ENCODE results near the gene RAD51B. TPM values are rescaled to one million over a fixed set of nuclear protein-coding genes. Genes with fewer than 3 reads are reported as not detected.

RAD51B gene
- total RNA-seq, 1 experiment from 2014 or later = 16.7 TPM

- H3K4me2 ChIP-seq (ENCODE audit: insufficient read depth, insufficient read length, low read length) = no peak overlapping the region
- Mint-ChIP-seq H3K36me3 (ENCODE audit: insufficient read depth in 1 of 3, low read depth in 3 of 3) (peaks cover 0 to 3% (median 0%) of the 10 kb centered on the region in 3 experiments; a peak in 2 of 7 replicates), H3K4me1 (peaks cover 48 to 55% of the 10 kb centered on the region in 2 experiments), H3K27me3 (ENCODE audit: low read depth) (peaks cover 4% of the 10 kb centered on the region), H3K27ac (0 out of 7 replicates have a peak overlapping the region, but pooled peaks of 2 of the 3 experiments have one; percentile 0 to 9), H3K9me3 (no peaks in the 10 kb centered on the region; a peak in 1 of 5 replicates), H3K4me3 (no peak overlapping the region)
- H3K23me2 ChIP-seq (ENCODE audit: insufficient read length, low read depth, low read length, poor library complexity, severe bottlenecking) = no peaks in the 10 kb centered on the region
- no peak overlapping the region for H2BK20ac ChIP-seq (ENCODE audit: low read depth, low read length, poor library complexity, severe bottlenecking)
- H2AK5ac ChIP-seq (ENCODE audit: insufficient read length, low read length) = no peak overlapping the region
- no peak overlapping the region for H2BK15ac ChIP-seq (ENCODE audit: low read depth, low read length)
- no peak overlapping the region for H4K8ac ChIP-seq (replicated peaks; ENCODE audit: insufficient read length, low read depth, low read length)
- TF ChIP-seq CTCF (conservative IDR thresholded peaks at IDR 0.05) = no peak
- no peak overlapping the region for H4K91ac ChIP-seq (ENCODE audit: insufficient read length, low read depth, low read length)
- no peak overlapping the region for H3K18ac ChIP-seq (ENCODE audit: insufficient read length, low read depth, low read length)
- no CpG with 5 or more reads among the region's 8 CpGs for WGBS (ENCODE audit: extremely low coverage, insufficient read length, low lambda C conversion rate)
- H3K27ac ChIP-seq (ENCODE audit: insufficient read length, low read depth, low read length) = no peak overlapping the region
- H2BK12ac ChIP-seq (ENCODE audit: insufficient read length, low read depth, low read length) = no peak overlapping the region
- no peak overlapping the region for H3K56ac ChIP-seq (ENCODE audit: insufficient read length, low read depth, low read length)
- no peaks in the 10 kb centered on the region for H4K20me1 ChIP-seq (ENCODE audit: control insufficient read depth, insufficient read depth, insufficient read length)
- DNase-seq = no peak
- H4K5ac ChIP-seq (ENCODE audit: insufficient read length, low read depth, low read length) = no peak overlapping the region
- no peaks in the 10 kb centered on the region for H3K9me3 ChIP-seq (ENCODE audit: control insufficient read depth, low read depth, low read length)
- no peak overlapping the region for H3K4ac ChIP-seq (ENCODE audit: low read depth, low read length)
- H3K4me1 ChIP-seq (ENCODE audit: insufficient read depth, low read length) = peaks cover 7% of the 10 kb centered on the region; the same call in 1 of the 2 replicates
- H3K23ac ChIP-seq (ENCODE audit: insufficient read length, low read depth, low read length) = no peak overlapping the region
- H3K79me1 ChIP-seq (ENCODE audit: insufficient read depth, low read depth, low read length, poor library complexity, severe bottlenecking) = no peaks in the 10 kb centered on the region
- H2BK120ac ChIP-seq (ENCODE audit: low read depth, low read length, poor library complexity, severe bottlenecking) = no peak overlapping the region
- H3K27me3 ChIP-seq (ENCODE audit: insufficient read depth, low read length) = no peaks in the 10 kb centered on the region
- no peak overlapping the region for H2AFZ ChIP-seq (ENCODE audit: low read length)
- no peak overlapping the region for H3K9ac ChIP-seq (ENCODE audit: extremely low read depth, insufficient read length, low read length)
- no peak overlapping the region for H3K14ac ChIP-seq (ENCODE audit: insufficient read depth, low read length)
- no peak overlapping the region for H3T11ph ChIP-seq (ENCODE audit: low read length)
- H2BK5ac ChIP-seq (ENCODE audit: insufficient read length, low read length) = no peak overlapping the region
- no peaks in the 10 kb centered on the region for H3K79me2 ChIP-seq (ENCODE audit: insufficient read depth, low read length)
These were observed 658.0 kb downstream of the RAD51B start for GRCh38 chr14:68477461-68478085.
